CD4-positive, alpha-beta T cell (primary cell): Measurements from ENCODE around the gene CERK. TPM values are rescaled to one million over a fixed set of nuclear protein-coding genes. Genes with fewer than 3 reads are reported as not detected.
A peak's percentile ranks its signal among the peaks of the same experiment; 100 is the strongest.

Source experiments
- ATAC-seq: fragments of 200-7000 bp; cut with Tn5 transposase; one replicate; pipeline ENCODE4 v1.10.0; 2022; ENCODE audit warnings: mild to moderate bottlenecking; ENCODE audit not compliant: poor library complexity
- CTCF ChIA-PET: fragments of 350-600 bp; sonication (Branson Sonifier 250); formaldehyde crosslinking; loops from one replicate; lab custom pipeline; 2021; ENCODE audit warnings: antibody characterized with exemption, inconsistent platforms; lab: Charles Lee
- POLR2A ChIA-PET: fragments of 350-600 bp; sonication (Branson Sonifier 250); formaldehyde crosslinking; loops from one replicate; lab custom pipeline; 2021; ENCODE audit warnings: antibody characterized with exemption, inconsistent platforms; lab: Charles Lee
- DNase-seq, 14 experiments: peaks; one replicate each; pipeline ENCODE4 v3.0.0-alpha.2; 2013 to 2020; ENCODE audit warnings: mixed read lengths in 2 of 14
- H3K27ac ChIP-seq, 2 donors: one replicate each; pipeline versions ENCODE4 v1.5.1 to v1.7.0; 2013; ENCODE audit warnings: low read length in 2 of 2, low read depth in 1 of 2, mild to moderate bottlenecking in 1 of 2
- H3K27me3 ChIP-seq, 2 experiments: 1 replicate in 1 of 2; 2 replicates in 1 of 2; pipeline versions ENCODE4 v1.6.1 to v1.7.0; 2013; ENCODE audit warnings: low read length in 2 of 2, control low read depth in 1 of 2, mild to moderate bottlenecking in 1 of 2, moderate library complexity in 1 of 2; ENCODE audit not compliant: insufficient read depth in 2 of 2, control insufficient read depth in 1 of 2
- H3K36me3 ChIP-seq: one replicate; pipeline ENCODE4 v1.6.1; 2013; ENCODE audit warnings: low read length, control low read depth; ENCODE audit not compliant: insufficient read depth
- H3K4me1 ChIP-seq: one replicate; pipeline ENCODE4 v1.6.1; 2013; ENCODE audit warnings: low read length, control low read depth; ENCODE audit not compliant: insufficient read depth
- H3K4me3 ChIP-seq: one replicate; pipeline ENCODE4 v1.5.1; 2013; ENCODE audit warnings: mild to moderate bottlenecking, low read length, moderate library complexity
- H3K9me3 ChIP-seq, 2 experiments: 1 replicate in 1 of 2; 2 replicates in 1 of 2; pipeline versions ENCODE4 v1.6.1 to v1.7.0; 2013; ENCODE audit warnings: low read length in 2 of 2, mild to moderate bottlenecking in 2 of 2, control low read depth in 1 of 2, moderate library complexity in 1 of 2; ENCODE audit not compliant: control insufficient read depth in 1 of 2, insufficient read depth in 1 of 2
- H3K27ac Mint-ChIP-seq: one replicate; pipeline ENCODE4 v1.8.0; 2020; ENCODE audit warnings: mixed read lengths
- H3K27me3 Mint-ChIP-seq: one replicate; pipeline ENCODE4 v1.8.0; 2021; ENCODE audit warnings: mixed read lengths
- H3K36me3 Mint-ChIP-seq: one replicate; pipeline ENCODE4 v1.8.0; 2021; ENCODE audit warnings: low read depth, mixed read lengths
- H3K4me1 Mint-ChIP-seq: one replicate; pipeline ENCODE4 v1.8.0; 2021; ENCODE audit warnings: low read depth, mixed read lengths
- H3K4me3 Mint-ChIP-seq: one replicate; pipeline ENCODE4 v1.8.0; 2020; ENCODE audit warnings: mild to moderate bottlenecking, mixed read lengths
- H3K9me3 Mint-ChIP-seq: one replicate; pipeline ENCODE4 v1.8.0; 2020; ENCODE audit warnings: mixed read lengths
- CTCF ChIP-seq: fragments of 200-600 bp; IDR thresholded peaks from one replicate; pipeline ENCODE4 v1.8.0; 2022; ENCODE audit warnings: antibody characterized with exemption, mild to moderate bottlenecking
- intact Hi-C, 2 experiments: fragments of 100-400 bp; cut with DNase I in 1 of 2; cut with micrococcal nuclease in 1 of 2; formaldehyde crosslinking; loops; one replicate each; pipeline versions ENCODE4 v1.15.1 to v1.9.0; 2023 to 2025; cut with DNase I, micrococcal nuclease
- total RNA-seq, 174 experiments: library from RNA in 2 of 174; stranded (reverse) in 2 of 174; gene quantifications; one replicate each; pipeline ENCODE4 v1.2.3 and lab custom pipeline; 2021 to 2026

CERK gene
- total RNA-seq, 2 experiments from 2014 or later: 84.6 to 88.5 TPM

- intact Hi-C loops: no loop called here
- ChIA-PET POLR2A (no interaction called here), CTCF (no interaction called here)
- H3K9me3 ChIP-seq: no peaks in the 10 kb centered on the region
- DNase-seq (no peak), ATAC-seq (no peak)
- peaks cover 90% of the 10 kb centered on the region for H3K36me3 ChIP-seq
- no peaks in the 10 kb centered on the region for H3K27me3 ChIP-seq
- Mint-ChIP-seq H3K9me3 (no peaks in the 10 kb centered on the region), H3K27ac (peak overlapping the region; percentile 39), H3K4me3 (no peak overlapping the region), H3K27me3 (no peaks in the 10 kb centered on the region), H3K4me1 (no peaks in the 10 kb centered on the region), H3K36me3 (peaks cover 96% of the 10 kb centered on the region)
- no peak overlapping the region for H3K27ac ChIP-seq
- no peaks in the 10 kb centered on the region for H3K4me1 ChIP-seq
- no peak overlapping the region for H3K4me3 ChIP-seq
- no peak for TF ChIP-seq CTCF
These were observed 32.0 kb downstream of the CERK start for GRCh38 chr22:46706060-46706459.

- no peak overlapping the region for H3K27ac Mint-ChIP-seq
- no peaks in the 10 kb centered on the region for H3K27me3 Mint-ChIP-seq
- no peaks in the 10 kb centered on the region for H3K9me3 ChIP-seq
- no peak for TF ChIP-seq CTCF
- H3K4me1 ChIP-seq: no peaks in the 10 kb centered on the region
- no peak overlapping the region for H3K27ac ChIP-seq
- H3K4me3 Mint-ChIP-seq: no peak overlapping the region
- H3K4me1 Mint-ChIP-seq: no peaks in the 10 kb centered on the region
- no peaks in the 10 kb centered on the region for H3K9me3 Mint-ChIP-seq
- H3K36me3 Mint-ChIP-seq: peaks cover 92% of the 10 kb centered on the region
- peaks cover 89% of the 10 kb centered on the region for H3K36me3 ChIP-seq
- ATAC-seq: no peak
- no peaks in the 10 kb centered on the region for H3K27me3 ChIP-seq
- ChIA-PET CTCF (no interaction called here), POLR2A (no interaction called here)
- DNase-seq: no peak
- intact Hi-C loops: no loop called here
- no peak overlapping the region for H3K4me3 ChIP-seq
These were observed 34.1 kb downstream of the CERK start for GRCh38 chr22:46703996-46704370.

GRCh38 chr22:46703171-46703995, 34.7 kb downstream of the CERK start:
- Mint-ChIP-seq H3K36me3 (peaks cover 91% of the 10 kb centered on the region), H3K27ac (no peak overlapping the region), H3K27me3 (no peaks in the 10 kb centered on the region), H3K9me3 (no peaks in the 10 kb centered on the region), H3K4me1 (no peaks in the 10 kb centered on the region), H3K4me3 (no peak overlapping the region)
- Histone ChIP-seq H3K9me3 (no peaks in the 10 kb centered on the region), H3K27me3 (no peaks in the 10 kb centered on the region), H3K27ac (no peak overlapping the region), H3K4me3 (no peak overlapping the region), H3K4me1 (no peaks in the 10 kb centered on the region), H3K36me3 (peaks cover 89% of the 10 kb centered on the region)
- intact Hi-C loops: no loop called here
- no peak for TF ChIP-seq CTCF
- ATAC-seq: no peak
- DNase-seq: no peak
- POLR2A ChIA-PET: no interaction called here
- CTCF ChIA-PET: no interaction called here
